ENCODE data around the gene DYNLT1. TPM values are rescaled to one million over a fixed set of nuclear protein-coding genes. Genes with fewer than 3 reads are reported as not detected.

DYNLT1 gene
- total and polyA plus RNA-seq, 2 of the 13 experiments (the other 11 are each of a cell fraction or from before 2014, with no cell fraction given): 108 to 171 TPM

DNA sequence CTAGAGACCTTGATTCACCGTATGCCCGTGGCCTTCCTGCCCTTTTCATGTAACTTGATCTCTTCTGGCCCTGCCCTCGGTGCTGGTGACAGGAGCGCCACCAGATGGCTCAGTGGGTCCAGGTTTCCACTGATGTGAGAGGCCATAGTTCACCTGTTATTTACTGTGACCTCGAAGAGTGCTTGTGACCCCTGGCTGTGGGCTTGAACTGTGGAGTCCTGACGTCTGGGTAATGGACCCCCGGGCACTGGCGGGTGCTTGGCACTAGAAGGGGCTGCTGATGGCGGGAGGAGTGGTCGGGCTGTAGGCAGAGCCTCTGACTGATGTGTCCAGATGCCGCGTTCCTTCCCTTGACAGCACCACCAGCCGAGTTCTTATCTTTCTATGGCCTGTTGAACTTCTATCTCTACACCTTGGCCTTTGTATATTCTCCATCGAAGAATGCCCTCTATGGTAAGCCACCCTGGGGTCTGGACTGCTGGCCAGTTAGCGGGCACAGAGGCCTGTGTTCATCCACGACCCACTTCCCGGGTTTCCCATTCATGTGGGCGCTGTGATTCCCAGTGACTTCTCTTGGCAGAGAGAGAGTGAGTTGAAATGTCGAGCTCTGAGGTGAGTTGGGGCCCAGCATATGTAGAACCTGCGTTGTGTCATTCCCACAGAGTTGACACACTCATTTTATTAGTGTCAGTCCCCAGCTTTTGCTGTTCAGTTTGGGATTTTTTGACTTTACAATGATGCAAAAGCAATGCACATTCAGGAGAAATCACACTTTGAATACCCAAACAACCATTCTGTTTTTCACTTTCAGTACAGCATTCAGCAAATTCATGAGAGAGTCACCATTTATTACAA, 14.9 kb downstream of the DYNLT1 start (continued):
- TF ChIP-seq, protein P1, sequence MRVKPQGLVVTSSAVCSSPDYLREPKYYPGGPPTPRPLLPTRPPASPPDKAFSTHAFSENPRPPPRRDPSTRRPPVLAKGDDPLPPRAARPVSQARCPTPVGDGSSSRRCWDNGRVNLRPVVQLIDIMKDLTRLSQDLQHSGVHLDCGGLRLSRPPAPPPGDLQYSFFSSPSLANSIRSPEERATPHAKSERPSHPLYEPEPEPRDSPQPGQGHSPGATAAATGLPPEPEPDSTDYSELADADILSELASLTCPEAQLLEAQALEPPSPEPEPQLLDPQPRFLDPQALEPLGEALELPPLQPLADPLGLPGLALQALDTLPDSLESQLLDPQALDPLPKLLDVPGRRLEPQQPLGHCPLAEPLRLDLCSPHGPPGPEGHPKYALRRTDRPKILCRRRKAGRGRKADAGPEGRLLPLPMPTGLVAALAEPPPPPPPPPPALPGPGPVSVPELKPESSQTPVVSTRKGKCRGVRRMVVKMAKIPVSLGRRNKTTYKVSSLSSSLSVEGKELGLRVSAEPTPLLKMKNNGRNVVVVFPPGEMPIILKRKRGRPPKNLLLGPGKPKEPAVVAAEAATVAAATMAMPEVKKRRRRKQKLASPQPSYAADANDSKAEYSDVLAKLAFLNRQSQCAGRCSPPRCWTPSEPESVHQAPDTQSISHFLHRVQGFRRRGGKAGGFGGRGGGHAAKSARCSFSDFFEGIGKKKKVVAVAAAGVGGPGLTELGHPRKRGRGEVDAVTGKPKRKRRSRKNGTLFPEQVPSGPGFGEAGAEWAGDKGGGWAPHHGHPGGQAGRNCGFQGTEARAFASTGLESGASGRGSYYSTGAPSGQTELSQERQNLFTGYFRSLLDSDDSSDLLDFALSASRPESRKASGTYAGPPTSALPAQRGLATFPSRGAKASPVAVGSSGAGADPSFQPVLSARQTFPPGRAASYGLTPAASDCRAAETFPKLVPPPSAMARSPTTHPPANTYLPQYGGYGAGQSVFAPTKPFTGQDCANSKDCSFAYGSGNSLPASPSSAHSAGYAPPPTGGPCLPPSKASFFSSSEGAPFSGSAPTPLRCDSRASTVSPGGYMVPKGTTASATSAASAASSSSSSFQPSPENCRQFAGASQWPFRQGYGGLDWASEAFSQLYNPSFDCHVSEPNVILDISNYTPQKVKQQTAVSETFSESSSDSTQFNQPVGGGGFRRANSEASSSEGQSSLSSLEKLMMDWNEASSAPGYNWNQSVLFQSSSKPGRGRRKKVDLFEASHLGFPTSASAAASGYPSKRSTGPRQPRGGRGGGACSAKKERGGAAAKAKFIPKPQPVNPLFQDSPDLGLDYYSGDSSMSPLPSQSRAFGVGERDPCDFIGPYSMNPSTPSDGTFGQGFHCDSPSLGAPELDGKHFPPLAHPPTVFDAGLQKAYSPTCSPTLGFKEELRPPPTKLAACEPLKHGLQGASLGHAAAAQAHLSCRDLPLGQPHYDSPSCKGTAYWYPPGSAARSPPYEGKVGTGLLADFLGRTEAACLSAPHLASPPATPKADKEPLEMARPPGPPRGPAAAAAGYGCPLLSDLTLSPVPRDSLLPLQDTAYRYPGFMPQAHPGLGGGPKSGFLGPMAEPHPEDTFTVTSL (CRISPR knock-in tag; IDR thresholded peaks at IDR 0.05; ENCODE audit: borderline replicate concordance): no peak
- TF ChIP-seq, protein P2, sequence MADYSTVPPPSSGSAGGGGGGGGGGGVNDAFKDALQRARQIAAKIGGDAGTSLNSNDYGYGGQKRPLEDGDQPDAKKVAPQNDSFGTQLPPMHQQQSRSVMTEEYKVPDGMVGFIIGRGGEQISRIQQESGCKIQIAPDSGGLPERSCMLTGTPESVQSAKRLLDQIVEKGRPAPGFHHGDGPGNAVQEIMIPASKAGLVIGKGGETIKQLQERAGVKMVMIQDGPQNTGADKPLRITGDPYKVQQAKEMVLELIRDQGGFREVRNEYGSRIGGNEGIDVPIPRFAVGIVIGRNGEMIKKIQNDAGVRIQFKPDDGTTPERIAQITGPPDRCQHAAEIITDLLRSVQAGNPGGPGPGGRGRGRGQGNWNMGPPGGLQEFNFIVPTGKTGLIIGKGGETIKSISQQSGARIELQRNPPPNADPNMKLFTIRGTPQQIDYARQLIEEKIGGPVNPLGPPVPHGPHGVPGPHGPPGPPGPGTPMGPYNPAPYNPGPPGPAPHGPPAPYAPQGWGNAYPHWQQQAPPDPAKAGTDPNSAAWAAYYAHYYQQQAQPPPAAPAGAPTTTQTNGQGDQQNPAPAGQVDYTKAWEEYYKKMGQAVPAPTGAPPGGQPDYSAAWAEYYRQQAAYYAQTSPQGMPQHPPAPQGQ (CRISPR knock-in tag; IDR thresholded peaks at IDR 0.05; ENCODE audit: borderline replicate concordance): no peak
- TF ChIP-seq MZF1 (CRISPR knock-in tag; IDR thresholded peaks at IDR 0.05; ENCODE audit: borderline replicate concordance) (no peak), ZNF720 (CRISPR knock-in tag; IDR thresholded peaks at IDR 0.05) (no peak), ZNF629 (CRISPR knock-in tag; conservative IDR thresholded peaks at IDR 0.05) (peak; percentile 47), ZNF432 (CRISPR knock-in tag; IDR thresholded peaks at IDR 0.05; ENCODE audit: borderline replicate concordance) (no peak), FOXO1 (CRISPR knock-in tag; IDR thresholded peaks at IDR 0.05) (peak; percentile 50; the same call in 1 of the 2 replicates), ATF1 (CRISPR knock-in tag; IDR thresholded peaks at IDR 0.05) (no peak), SAP130 (CRISPR knock-in tag; IDR thresholded peaks at IDR 0.05; ENCODE audit: low read depth) (peak; percentile 60)
- TF ChIP-seq, protein P3, sequence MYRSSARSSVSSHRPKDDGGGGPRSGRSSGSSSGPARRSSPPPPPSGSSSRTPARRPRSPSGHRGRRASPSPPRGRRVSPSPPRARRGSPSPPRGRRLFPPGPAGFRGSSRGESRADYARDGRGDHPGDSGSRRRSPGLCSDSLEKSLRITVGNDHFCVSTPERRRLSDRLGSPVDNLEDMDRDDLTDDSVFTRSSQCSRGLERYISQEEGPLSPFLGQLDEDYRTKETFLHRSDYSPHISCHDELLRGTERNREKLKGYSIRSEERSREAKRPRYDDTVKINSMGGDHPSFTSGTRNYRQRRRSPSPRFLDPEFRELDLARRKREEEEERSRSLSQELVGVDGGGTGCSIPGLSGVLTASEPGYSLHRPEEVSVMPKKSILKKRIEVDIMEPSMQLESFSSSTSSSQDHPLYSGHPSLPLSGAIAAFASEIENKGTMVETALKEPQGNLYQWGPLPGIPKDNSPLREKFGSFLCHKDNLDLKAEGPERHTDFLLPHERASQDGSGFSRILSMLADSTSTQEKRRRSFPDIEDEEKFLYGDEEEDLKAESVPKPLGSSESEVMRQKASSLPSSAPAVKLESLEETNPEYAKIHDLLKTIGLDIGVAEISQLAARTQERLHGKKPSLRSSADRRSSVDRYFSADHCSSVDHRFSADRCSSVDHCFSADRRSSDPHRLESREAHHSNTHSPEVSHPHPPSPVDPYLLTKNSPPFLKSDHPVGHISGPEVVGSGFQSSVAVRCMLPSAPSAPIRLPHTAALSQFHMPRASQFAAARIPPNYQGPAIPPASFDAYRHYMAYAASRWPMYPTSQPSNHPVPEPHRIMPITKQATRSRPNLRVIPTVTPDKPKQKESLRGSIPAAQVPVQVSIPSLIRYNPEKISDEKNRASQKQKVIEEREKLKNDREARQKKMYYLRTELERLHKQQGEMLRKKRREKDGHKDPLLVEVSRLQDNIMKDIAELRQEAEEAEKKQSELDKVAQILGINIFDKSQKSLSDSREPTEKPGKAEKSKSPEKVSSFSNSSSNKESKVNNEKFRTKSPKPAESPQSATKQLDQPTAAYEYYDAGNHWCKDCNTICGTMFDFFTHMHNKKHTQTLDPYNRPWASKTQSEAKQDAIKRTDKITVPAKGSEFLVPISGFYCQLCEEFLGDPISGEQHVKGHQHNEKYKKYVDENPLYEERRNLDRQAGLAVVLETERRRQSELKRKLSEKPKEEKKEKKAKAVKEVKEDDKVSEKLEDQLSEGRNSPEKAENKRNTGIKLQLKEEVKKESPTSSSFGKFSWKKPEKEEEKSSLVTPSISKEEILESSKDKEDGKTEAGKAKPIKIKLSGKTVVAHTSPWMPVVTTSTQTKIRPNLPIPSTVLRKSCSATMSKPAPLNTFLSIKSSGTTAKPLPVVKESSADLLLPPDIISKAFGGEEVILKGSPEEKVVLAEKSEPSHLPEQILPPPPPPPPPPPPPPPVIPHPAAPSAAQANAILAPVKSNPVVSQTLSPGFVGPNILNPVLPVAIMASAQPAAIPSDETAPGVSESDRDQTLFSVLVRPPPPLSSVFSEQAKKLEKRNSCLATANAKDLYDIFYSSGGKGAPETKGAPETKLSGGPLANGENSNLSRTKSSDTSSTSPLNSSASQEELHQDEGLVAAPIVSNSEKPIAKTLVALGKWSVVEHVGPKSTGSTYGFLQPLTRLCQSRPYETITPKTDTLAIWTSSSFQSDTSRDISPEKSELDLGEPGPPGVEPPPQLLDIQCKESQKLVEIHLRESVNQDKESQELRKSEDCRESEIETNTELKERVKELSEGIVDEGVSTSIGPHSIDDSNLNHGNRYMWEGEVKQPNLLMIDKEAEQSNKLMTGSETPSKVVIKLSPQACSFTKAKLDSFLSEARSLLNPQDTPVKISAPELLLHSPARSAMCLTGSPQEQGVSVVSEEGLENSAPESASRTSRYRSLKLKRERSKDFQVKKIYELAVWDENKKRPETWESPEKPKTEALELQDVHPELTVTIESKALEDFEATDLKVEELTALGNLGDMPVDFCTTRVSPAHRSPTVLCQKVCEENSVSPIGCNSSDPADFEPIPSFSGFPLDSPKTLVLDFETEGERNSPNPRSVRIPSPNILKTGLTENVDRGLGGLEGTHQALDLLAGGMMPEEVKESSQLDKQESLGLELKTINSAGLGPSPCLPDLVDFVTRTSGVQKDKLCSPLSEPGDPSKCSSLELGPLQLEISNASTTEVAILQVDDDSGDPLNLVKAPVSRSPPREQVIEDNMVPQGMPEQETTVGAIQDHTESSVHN (CRISPR knock-in tag; IDR thresholded peaks at IDR 0.05): no peak
- TF ChIP-seq, protein P4, sequence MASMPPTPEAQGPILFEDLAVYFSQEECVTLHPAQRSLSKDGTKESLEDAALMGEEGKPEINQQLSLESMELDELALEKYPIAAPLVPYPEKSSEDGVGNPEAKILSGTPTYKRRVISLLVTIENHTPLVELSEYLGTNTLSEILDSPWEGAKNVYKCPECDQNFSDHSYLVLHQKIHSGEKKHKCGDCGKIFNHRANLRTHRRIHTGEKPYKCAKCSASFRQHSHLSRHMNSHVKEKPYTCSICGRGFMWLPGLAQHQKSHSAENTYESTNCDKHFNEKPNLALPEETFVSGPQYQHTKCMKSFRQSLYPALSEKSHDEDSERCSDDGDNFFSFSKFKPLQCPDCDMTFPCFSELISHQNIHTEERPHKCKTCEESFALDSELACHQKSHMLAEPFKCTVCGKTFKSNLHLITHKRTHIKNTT (CRISPR knock-in tag; IDR thresholded peaks at IDR 0.05): no peak
